HG03135 (cell line): ENCODE data around the gene EXOC2.
"Not testable (repeated sequence)": the region's sequence is repeated elsewhere in the genome, so short reads cannot be mapped to it uniquely, and the experiment has no call there.

ENCODE experiments used
- ATAC-seq: cut with Tn5 transposase; IDR thresholded peaks from one replicate; pipeline ENCODE4 v1.9.1; 2021; ENCODE audit warnings: mild to moderate bottlenecking, moderate library complexity; ENCODE audit not compliant: unreplicated experiment

EXOC2 gene

GRCh38 chr6:710601-711571, 17.9 kb upstream of the EXOC2 start:
- peak; percentile 85 for ATAC-seq

GRCh38 chr6:709471-710056, 16.6 kb upstream of the EXOC2 start:
- ATAC-seq, result no peak

GRCh38 chr6:708237-708598, 15.3 kb upstream of the EXOC2 start:
- ATAC-seq, result no peak

GRCh38 chr6:707576-708236, 14.8 kb upstream of the EXOC2 start:
- no peak for ATAC-seq

GRCh38 chr6:706819-707381, 14.0 kb upstream of the EXOC2 start:
- ATAC-seq, result no peak

GRCh38 chr6:706146-706545, 13.2 kb upstream of the EXOC2 start:
- ATAC-seq, result no peak

- ATAC-seq, result no peak
Measured at GRCh38 chr6:705047-705446, 12.1 kb upstream of the EXOC2 start.

GRCh38 chr6:704046-704445, 11.1 kb upstream of the EXOC2 start:
- ATAC-seq, result no peak

GRCh38 chr6:703552-703951, 10.6 kb upstream of the EXOC2 start:
- ATAC-seq, result no peak

GRCh38 chr6:701700-702479, 9.0 kb upstream of the EXOC2 start:
- no peak for ATAC-seq

- ATAC-seq, result no peak
Measured at GRCh38 chr6:701215-701614, 8.3 kb upstream of the EXOC2 start.

GRCh38 chr6:700490-700889, 7.6 kb upstream of the EXOC2 start:
- no peak for ATAC-seq

GRCh38 chr6:699319-699718, 6.4 kb upstream of the EXOC2 start:
- no peak for ATAC-seq

GRCh38 chr6:694431-695126, 1.6 kb upstream of the EXOC2 start:
- ATAC-seq, result not testable (repeated sequence)

- ATAC-seq, result no peak
Measured at GRCh38 chr6:693723-694009, 727 bp upstream of the EXOC2 start.

GRCh38 chr6:692356-692851, 535 bp downstream of the EXOC2 start:
- peak; percentile 77 for ATAC-seq

GRCh38 chr6:689223-689622, 3.7 kb downstream of the EXOC2 start:
- ATAC-seq, result no peak

GRCh38 chr6:686497-686896, 6.4 kb downstream of the EXOC2 start:
- no peak for ATAC-seq

- ATAC-seq, result peak; percentile 71
Measured at GRCh38 chr6:684831-685636, 7.9 kb downstream of the EXOC2 start.
